Activated T-helper 17 cell treated with anti-CD3 and anti-CD28 coated beads, Interleukin-2, amount 50 U/mL, for 72 hours (primary cell): Measurements from ENCODE around the gene SPOCK2. TPM values are rescaled to one million over a fixed set of nuclear protein-coding genes. Genes with fewer than 3 reads are reported as not detected.
A peak's percentile ranks its signal among the peaks of the same experiment; 100 is the strongest.
"Not testable (repeated sequence)": the region's sequence is repeated elsewhere in the genome, so short reads cannot be mapped to it uniquely, and the experiment has no call there.

Experiments used
- ATAC-seq: fragments of 150-1000 bp; cut with Tn5 transposase; replicated peaks from 2 replicates; pipeline ENCODE4 v1.10.0; 2021; ENCODE audit warnings: mild to moderate bottlenecking, moderate library complexity
- H3K27ac Mint-ChIP-seq: one replicate; pipeline ENCODE4 v1.8.0; 2022; ENCODE audit warnings: mixed read lengths
- H3K27me3 Mint-ChIP-seq: one replicate; pipeline ENCODE4 v1.8.0; 2022; ENCODE audit warnings: mixed read lengths
- H3K36me3 Mint-ChIP-seq: one replicate; pipeline ENCODE4 v1.8.0; 2022; ENCODE audit warnings: low read depth, mild to moderate bottlenecking, mixed read lengths
- H3K4me1 Mint-ChIP-seq: one replicate; pipeline ENCODE4 v1.8.0; 2022; ENCODE audit warnings: mixed read lengths
- H3K4me3 Mint-ChIP-seq: one replicate; pipeline ENCODE4 v1.8.0; 2022; ENCODE audit warnings: mild to moderate bottlenecking, mixed read lengths
- H3K9me3 Mint-ChIP-seq: one replicate; pipeline ENCODE4 v1.8.0; 2022; ENCODE audit warnings: mixed read lengths
- total RNA-seq, 2 donors: library from RNA; stranded (reverse); gene quantifications; one replicate each; pipeline ENCODE4 v1.2.3, GENCODE V29; 2022

SPOCK2 gene, protein sequence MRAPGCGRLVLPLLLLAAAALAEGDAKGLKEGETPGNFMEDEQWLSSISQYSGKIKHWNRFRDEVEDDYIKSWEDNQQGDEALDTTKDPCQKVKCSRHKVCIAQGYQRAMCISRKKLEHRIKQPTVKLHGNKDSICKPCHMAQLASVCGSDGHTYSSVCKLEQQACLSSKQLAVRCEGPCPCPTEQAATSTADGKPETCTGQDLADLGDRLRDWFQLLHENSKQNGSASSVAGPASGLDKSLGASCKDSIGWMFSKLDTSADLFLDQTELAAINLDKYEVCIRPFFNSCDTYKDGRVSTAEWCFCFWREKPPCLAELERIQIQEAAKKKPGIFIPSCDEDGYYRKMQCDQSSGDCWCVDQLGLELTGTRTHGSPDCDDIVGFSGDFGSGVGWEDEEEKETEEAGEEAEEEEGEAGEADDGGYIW
- 100 to 1,000 TPM; 161 to 191 TPM for total RNA-seq

DNA sequence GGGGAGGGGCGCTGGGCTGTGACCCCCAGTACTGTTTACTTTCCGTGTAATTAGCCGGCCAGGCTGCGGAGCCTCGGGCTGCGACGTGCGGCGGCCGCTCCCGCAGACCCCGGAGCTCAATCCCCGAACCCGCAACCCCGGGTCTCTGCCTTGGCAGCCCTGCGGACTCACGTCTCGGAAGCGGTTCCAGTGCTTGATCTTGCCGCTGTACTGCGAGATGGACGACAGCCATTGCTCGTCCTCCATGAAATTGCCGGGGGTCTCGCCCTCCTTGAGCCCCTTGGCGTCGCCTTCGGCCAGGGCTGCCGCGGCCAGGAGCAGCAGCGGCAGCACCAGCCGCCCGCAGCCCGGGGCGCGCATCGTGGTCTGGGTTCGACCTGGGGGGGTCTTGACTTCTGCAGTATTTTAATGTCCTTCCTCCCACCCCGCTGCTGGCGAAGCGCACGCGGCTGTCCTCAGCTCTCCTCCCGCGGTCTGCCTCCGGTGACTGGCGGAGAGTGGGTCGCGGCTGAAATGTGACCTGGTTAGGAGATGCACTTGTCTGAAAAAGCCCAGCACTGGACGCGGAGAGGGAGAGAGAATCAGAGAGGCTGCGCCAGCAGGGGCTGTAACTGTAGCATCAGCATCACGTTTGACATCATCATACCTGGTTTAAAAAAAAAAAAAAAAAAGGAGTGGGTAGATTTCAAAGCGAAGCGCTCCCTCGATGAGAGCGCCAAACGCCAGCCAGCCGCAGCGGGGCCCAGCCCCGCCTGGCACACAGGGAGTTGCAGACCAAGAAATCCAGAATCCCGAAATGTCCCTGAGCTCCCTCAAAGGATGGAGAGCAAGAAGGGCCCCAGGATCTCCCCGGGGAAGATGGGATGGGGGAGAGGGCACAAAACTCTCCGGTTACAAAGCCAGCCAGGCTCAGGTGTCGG, at the start of gene SPOCK2:
TSS of gene SPOCK2 (minus strand) at position 583 of the 920 bp plus-strand sequence. CDS start at position 360, 223 bp downstream.
- peaks cover 54% of the 10 kb centered on the region for H3K36me3 Mint-ChIP-seq
- H3K9me3 Mint-ChIP-seq: no peaks in the 10 kb centered on the region
- peak within 1 kb of the TSS; percentile 98 for H3K27ac Mint-ChIP-seq
- peaks cover 44% of the 10 kb centered on the region for H3K4me1 Mint-ChIP-seq
- H3K27me3 Mint-ChIP-seq: no peaks in the 10 kb centered on the region
- H3K4me3 Mint-ChIP-seq: peak within 1 kb of the TSS; percentile 96
- peak; percentile 71 for ATAC-seq

DNA sequence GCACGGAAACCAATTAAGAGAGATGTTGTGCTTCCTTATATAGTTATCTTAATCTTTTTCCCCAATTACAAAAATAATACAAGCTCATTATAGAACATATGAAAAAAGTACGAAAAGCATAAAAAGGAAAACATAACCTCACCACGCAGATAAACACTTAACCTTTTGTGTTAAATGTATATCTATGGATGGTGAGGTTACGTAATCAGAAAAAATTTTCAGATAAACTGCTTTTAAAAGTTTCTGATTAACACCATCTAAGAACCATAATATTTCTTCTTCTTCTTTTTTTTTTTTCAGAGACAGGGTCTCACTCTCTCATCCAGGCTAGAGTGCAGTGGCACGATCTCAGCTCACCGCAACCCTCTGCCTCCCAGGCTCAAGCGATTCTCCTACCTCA, 49.2 kb upstream of the SPOCK2 start:
- H3K4me1 Mint-ChIP-seq: peaks cover 25% of the 10 kb centered on the region
- no peak overlapping the region for H3K4me3 Mint-ChIP-seq
- H3K27me3 Mint-ChIP-seq: no peaks in the 10 kb centered on the region
- peaks cover 13% of the 10 kb centered on the region for H3K36me3 Mint-ChIP-seq
- no peaks in the 10 kb centered on the region for H3K9me3 Mint-ChIP-seq
- ATAC-seq: no peak
- H3K27ac Mint-ChIP-seq: no peak overlapping the region

DNA sequence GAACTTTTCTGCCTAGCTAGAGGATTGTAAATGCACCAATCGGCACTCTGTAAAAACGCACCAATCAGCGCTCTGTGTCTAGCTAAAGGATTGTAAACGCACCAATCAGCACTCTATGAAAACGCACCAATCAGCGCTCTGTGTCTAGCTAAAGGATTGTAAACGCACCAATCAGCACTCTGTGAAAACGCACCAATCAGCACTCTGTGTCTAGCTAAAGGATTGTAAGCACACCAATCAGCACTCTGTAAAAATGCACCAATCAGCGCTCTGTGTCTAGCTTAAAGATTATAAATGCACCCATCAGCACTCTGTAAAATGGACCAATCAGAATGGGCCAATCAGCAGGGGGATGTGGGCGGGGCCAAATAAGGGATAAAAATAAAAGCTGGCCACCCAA, 47.9 kb upstream of the SPOCK2 start:
- not testable (repeated sequence) for ATAC-seq, H3K4me3 Mint-ChIP-seq, H3K9me3 Mint-ChIP-seq, H3K27ac Mint-ChIP-seq, H3K27me3 Mint-ChIP-seq
- Mint-ChIP-seq H3K4me1 (peaks cover 25% of the 10 kb centered on the region), H3K36me3 (peaks cover 25% of the 10 kb centered on the region)

DNA sequence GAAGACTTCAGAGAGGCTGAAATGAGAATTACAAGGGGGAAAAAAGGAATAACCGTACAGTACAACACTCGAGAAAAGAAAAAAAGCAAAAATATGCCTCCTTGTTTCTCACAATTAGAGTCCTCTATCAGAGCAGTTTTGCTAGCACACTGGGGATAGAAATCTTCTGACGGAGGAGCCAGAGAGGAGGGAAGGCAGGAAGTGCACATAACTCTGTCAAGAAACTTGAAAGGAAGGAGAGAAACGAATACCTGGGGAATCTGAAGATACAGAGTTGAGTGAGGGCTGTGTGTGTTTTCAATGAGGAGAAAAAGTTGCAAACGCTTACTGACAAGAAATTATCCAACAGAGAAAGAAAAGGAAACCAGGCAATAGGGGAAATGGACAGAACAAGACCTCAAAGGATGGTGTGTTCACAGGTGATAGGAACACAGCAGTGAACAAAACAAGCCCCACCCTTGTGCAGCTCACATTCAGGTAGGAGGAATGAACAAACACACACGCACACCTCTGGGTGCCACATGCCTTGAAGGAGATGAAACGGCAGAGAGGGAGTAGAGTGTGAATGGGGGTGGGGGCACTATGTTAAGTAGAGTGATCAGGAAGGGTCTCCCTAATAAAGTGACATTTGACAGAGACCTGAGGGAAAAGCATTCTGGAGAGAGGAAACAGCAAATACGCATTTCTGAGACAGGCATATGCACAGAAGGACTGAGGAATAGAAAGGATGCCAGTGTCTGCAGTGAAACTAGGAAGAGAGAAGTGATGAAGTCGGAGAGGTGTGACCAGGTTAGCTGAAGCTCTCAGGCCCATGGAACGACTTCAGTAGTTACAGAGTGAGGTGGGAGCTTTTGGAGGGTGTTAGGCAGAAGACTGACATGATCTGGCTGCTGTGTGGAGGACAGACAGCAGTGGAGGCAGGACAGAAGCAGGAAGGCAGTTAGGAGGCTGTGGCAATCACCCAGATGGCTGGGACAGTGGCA, 46.7 kb upstream of the SPOCK2 start:
- Mint-ChIP-seq H3K9me3 (no peaks in the 10 kb centered on the region), H3K27me3 (no peaks in the 10 kb centered on the region)
- peak; percentile 8 for ATAC-seq

GRCh38 chr10:72133517-72133916, 45.2 kb upstream of the SPOCK2 start:
- Mint-ChIP-seq H3K36me3 (peaks cover 25% of the 10 kb centered on the region), H3K4me3 (no peak overlapping the region), H3K4me1 (peaks cover 25% of the 10 kb centered on the region), H3K9me3 (no peaks in the 10 kb centered on the region), H3K27ac (no peak overlapping the region), H3K27me3 (no peaks in the 10 kb centered on the region)
- peak; percentile 85 for ATAC-seq

More for the DNA sequence above, 46.7 kb upstream of the SPOCK2 start:
- Mint-ChIP-seq H3K4me3 (peak overlapping the region; percentile 46), H3K4me1 (peaks cover 25% of the 10 kb centered on the region), H3K36me3 (peaks cover 25% of the 10 kb centered on the region), H3K27ac (peak overlapping the region; percentile 46)

DNA sequence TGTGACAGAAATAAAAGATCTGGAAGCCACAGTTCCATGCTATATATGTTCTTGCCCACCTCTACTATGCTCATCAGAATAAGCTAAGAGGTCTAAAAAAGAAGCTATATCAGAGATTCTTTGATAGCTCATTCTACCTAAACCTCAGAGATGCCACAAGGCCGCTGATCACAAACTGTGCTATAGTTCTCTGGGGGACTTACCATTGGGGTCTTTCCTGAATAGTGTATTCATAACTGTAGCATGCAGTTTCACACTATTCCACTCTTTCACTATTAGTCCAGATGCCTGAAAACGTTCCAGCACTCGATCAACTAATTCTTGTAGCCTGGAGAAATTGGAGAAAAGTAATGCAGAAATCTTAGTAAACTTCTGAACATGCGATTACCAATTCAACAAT, 44.5 kb upstream of the SPOCK2 start:
- Mint-ChIP-seq H3K4me3 (no peak overlapping the region), H3K36me3 (peaks cover 31% of the 10 kb centered on the region), H3K27ac (no peak overlapping the region), H3K4me1 (peaks cover 25% of the 10 kb centered on the region), H3K27me3 (no peaks in the 10 kb centered on the region), H3K9me3 (no peaks in the 10 kb centered on the region)
- no peak for ATAC-seq

DNA sequence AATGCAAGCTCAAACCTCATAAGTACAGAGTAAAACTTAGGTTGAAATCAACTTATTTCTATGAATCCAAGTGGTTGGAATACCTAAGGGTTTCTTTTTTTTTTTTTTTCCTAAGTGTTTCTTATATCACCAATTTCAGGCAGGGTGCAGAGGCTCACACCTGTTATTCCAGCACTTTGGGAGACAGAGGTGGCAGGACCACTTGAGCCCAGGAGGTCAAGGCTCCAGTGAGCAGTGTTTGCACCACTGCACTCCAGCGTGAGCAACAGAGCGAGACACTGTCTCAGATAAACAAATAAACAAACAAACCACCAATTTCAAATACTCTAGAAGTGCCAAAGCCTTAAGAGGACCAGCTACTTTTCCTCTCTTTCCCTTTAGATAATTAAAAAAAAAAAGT, 39.2 kb upstream of the SPOCK2 start:
- Mint-ChIP-seq H3K36me3 (peaks cover 36% of the 10 kb centered on the region), H3K9me3 (no peaks in the 10 kb centered on the region), H3K27me3 (no peaks in the 10 kb centered on the region), H3K27ac (no peak overlapping the region), H3K4me1 (peaks cover 6% of the 10 kb centered on the region), H3K4me3 (no peak overlapping the region)
- no peak for ATAC-seq

- ATAC-seq: no peak
- peaks cover 29% of the 10 kb centered on the region for H3K36me3 Mint-ChIP-seq
- H3K4me1 Mint-ChIP-seq: peaks cover 10% of the 10 kb centered on the region
- peak overlapping the region; percentile 63 for H3K27ac Mint-ChIP-seq
- no peaks in the 10 kb centered on the region for H3K9me3 Mint-ChIP-seq
- no peak overlapping the region for H3K4me3 Mint-ChIP-seq
- H3K27me3 Mint-ChIP-seq: no peaks in the 10 kb centered on the region
These were observed 38.5 kb upstream of the SPOCK2 start for GRCh38 chr10:72126872-72127232.

DNA sequence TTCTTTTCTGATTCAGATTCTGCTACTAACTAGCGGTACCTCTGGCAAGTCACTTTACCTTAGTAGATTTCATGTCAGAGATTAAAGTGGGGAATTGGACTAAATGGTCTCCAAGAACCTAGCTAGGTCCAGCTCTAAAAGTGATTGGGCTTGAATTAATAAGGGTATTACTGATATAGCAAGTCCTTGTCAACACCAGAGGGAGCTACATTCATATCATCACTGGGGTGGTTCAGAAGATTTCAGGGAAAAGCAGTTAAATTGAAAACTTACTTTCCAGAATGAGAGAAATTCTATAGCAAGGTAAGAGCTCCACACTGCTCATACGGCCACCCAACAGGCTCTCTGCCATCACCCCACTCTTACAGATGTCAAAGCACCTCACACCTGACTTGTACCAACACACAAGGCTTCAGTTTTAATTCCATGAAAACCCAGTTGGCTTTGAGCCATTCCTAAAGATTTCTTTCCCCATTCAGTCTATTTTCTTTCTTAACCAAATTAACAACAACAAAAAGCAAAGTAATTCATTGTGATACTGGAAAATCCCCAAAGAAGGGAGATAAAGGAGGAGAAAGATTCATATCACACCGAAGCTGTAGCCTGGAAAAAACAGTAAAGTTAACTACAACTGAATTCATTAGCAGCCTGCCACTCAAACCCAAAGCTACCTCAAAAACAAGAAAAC, 38.0 kb upstream of the SPOCK2 start:
- H3K36me3 Mint-ChIP-seq: peaks cover 24% of the 10 kb centered on the region
- H3K27me3 Mint-ChIP-seq: no peaks in the 10 kb centered on the region
- no peaks in the 10 kb centered on the region for H3K9me3 Mint-ChIP-seq
- peaks cover 15% of the 10 kb centered on the region for H3K4me1 Mint-ChIP-seq
- peak; percentile 34 for ATAC-seq
- peak overlapping the region; percentile 63 for H3K27ac Mint-ChIP-seq
- H3K4me3 Mint-ChIP-seq: no peak overlapping the region

GRCh38 chr10:72124989-72125388, 36.6 kb upstream of the SPOCK2 start:
- no peak overlapping the region for H3K27ac Mint-ChIP-seq
- H3K9me3 Mint-ChIP-seq: no peaks in the 10 kb centered on the region
- peak; percentile 23 for ATAC-seq

DNA sequence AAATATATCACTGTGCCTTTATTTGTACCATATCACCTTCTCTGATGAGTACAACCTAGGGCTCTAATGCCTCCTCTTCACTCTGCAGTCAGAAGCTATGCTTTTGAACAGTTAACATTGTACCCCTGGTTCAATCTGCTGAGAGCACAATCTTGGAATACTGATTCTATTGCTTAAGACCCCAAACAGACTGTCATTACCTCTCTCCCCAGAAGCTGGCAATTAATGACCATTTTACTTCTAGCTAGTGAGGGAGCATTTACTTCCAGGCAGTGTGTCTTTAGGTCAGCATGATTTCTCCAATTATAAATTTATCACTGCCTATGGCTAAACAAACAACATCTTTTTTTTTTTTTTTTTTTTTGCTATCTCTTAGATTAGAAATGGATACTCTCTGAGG, 36.0 kb upstream of the SPOCK2 start:
- H3K9me3 Mint-ChIP-seq: no peaks in the 10 kb centered on the region
- no peak overlapping the region for H3K27ac Mint-ChIP-seq
- peaks cover 30% of the 10 kb centered on the region for H3K36me3 Mint-ChIP-seq
- no peak for ATAC-seq
- no peaks in the 10 kb centered on the region for H3K27me3 Mint-ChIP-seq
- peaks cover 16% of the 10 kb centered on the region for H3K4me1 Mint-ChIP-seq
- H3K4me3 Mint-ChIP-seq: no peak overlapping the region

More at GRCh38 chr10:72124989-72125388, 36.6 kb upstream of the SPOCK2 start:
- no peaks in the 10 kb centered on the region for H3K27me3 Mint-ChIP-seq
- H3K36me3 Mint-ChIP-seq: peaks cover 30% of the 10 kb centered on the region
- H3K4me3 Mint-ChIP-seq: no peak overlapping the region
- peaks cover 16% of the 10 kb centered on the region for H3K4me1 Mint-ChIP-seq

GRCh38 chr10:72123616-72124015, 35.3 kb upstream of the SPOCK2 start:
- H3K9me3 Mint-ChIP-seq: no peaks in the 10 kb centered on the region
- no peak overlapping the region for H3K4me3 Mint-ChIP-seq
- peaks cover 16% of the 10 kb centered on the region for H3K4me1 Mint-ChIP-seq
- H3K27ac Mint-ChIP-seq: no peak overlapping the region
- no peaks in the 10 kb centered on the region for H3K27me3 Mint-ChIP-seq
- ATAC-seq: no peak
- peaks cover 30% of the 10 kb centered on the region for H3K36me3 Mint-ChIP-seq

DNA sequence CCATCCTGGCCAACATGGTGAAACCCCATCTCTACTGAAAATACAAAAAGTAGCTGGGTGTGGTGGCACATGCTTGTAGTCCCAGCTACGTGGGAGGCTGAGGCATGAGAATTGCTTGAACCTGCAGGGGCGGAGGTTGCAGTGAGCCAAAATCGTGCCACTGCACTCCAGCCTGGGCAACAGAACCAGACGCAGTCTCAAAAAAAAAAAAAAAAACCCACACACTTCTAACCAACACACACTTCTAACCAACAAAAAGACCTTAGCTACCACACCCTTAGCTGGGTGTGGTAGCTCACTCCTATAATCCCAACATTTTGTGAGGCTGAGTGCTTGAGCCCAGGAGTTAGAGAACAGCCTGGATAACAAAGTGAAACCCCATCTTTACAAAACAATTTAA, 33.9 kb upstream of the SPOCK2 start:
- ATAC-seq: peak; percentile 54
- peak overlapping the region; percentile 35 for H3K27ac Mint-ChIP-seq
- peaks cover 16% of the 10 kb centered on the region for H3K4me1 Mint-ChIP-seq
- peaks cover 26% of the 10 kb centered on the region for H3K36me3 Mint-ChIP-seq
- no peaks in the 10 kb centered on the region for H3K27me3 Mint-ChIP-seq
- peak overlapping the region; percentile 49 for H3K4me3 Mint-ChIP-seq
- H3K9me3 Mint-ChIP-seq: no peaks in the 10 kb centered on the region
